CD4-positive, CD25-positive, alpha-beta regulatory T cell (primary cell): ENCODE data around the gene PRDM16. TPM values are rescaled to one million over a fixed set of nuclear protein-coding genes. Genes with fewer than 3 reads are reported as not detected.

ENCODE experiments used
- ATAC-seq, 2 donors: fragments of 150-1000 bp; cut with Tn5 transposase; one replicate each; pipeline ENCODE4 v1.10.0; 2021; ENCODE audit warnings: low read depth in 2 of 2, moderate number of reproducible peaks in 2 of 2, moderate library complexity in 1 of 2
- DNase-seq, 3 donors: peaks; one replicate each; pipeline versions ENCODE4 v3.0.0 to v3.0.0-alpha.2; 2012 to 2022; ENCODE audit warnings: mixed read lengths in 1 of 3
- H3K27ac ChIP-seq: one replicate; pipeline ENCODE4 v1.7.0; 2013; ENCODE audit warnings: mild to moderate bottlenecking, low read length; ENCODE audit not compliant: insufficient read depth, poor library complexity, severe bottlenecking
- H3K27me3 ChIP-seq: one replicate; pipeline ENCODE4 v1.7.0; 2013; ENCODE audit warnings: low read length; ENCODE audit not compliant: control insufficient read depth, insufficient read depth
- H3K36me3 ChIP-seq: one replicate; pipeline ENCODE4 v1.7.0; 2013; ENCODE audit warnings: mild to moderate bottlenecking, low read length, moderate library complexity; ENCODE audit not compliant: control insufficient read depth, insufficient read depth
- H3K4me1 ChIP-seq: 2 replicates; pipeline ENCODE4 v1.7.0; 2013; ENCODE audit warnings: mild to moderate bottlenecking, low read length; ENCODE audit not compliant: insufficient read depth, control insufficient read depth, poor library complexity, severe bottlenecking
- H3K4me3 ChIP-seq: one replicate; pipeline ENCODE4 v1.7.0; 2013; ENCODE audit warnings: low read depth, mild to moderate bottlenecking, low read length, moderate library complexity
- H3K9me3 ChIP-seq, 2 experiments: 1 replicate in 1 of 2; 2 replicates in 1 of 2; pipeline ENCODE4 v1.7.0; 2013; ENCODE audit warnings: low read length in 2 of 2, mild to moderate bottlenecking in 1 of 2, moderate library complexity in 1 of 2; ENCODE audit not compliant: control insufficient read depth in 2 of 2
- H3K27ac Mint-ChIP-seq, 3 donors: one replicate each; pipeline ENCODE4 v1.8.0; 2020 to 2022; ENCODE audit warnings: mild to moderate bottlenecking in 3 of 3, mixed read lengths in 3 of 3, moderate library complexity in 2 of 3
- H3K27me3 Mint-ChIP-seq: one replicate; pipeline ENCODE4 v1.8.0; 2022; ENCODE audit warnings: mild to moderate bottlenecking, mixed read lengths
- H3K36me3 Mint-ChIP-seq: one replicate; pipeline ENCODE4 v1.8.0; 2020; ENCODE audit warnings: mixed read lengths
- H3K4me1 Mint-ChIP-seq, 4 donors: one replicate each; pipeline ENCODE4 v1.8.0; 2020 to 2022; ENCODE audit warnings: mixed read lengths in 4 of 4, mild to moderate bottlenecking in 1 of 4
- H3K4me3 Mint-ChIP-seq, 4 donors: one replicate each; pipeline ENCODE4 v1.8.0; 2020 to 2022; ENCODE audit warnings: mild to moderate bottlenecking in 4 of 4, mixed read lengths in 4 of 4, moderate library complexity in 3 of 4
- H3K9me3 Mint-ChIP-seq, 7 donors: one replicate each; pipeline ENCODE4 v1.8.0; 2020 to 2022; ENCODE audit warnings: mixed read lengths in 7 of 7, mild to moderate bottlenecking in 3 of 7, moderate library complexity in 2 of 7
- polyA plus RNA-seq, 4 donors: library from polyadenylated mRNA; unstranded; fragments of 300-500 nt; fragmentation: Illumina TruSeq; gene quantifications; one replicate each; pipeline ENCODE4 v1.2.3, GENCODE V29; 2021
- total RNA-seq: library from RNA; stranded (reverse); gene quantifications from one replicate; pipeline ENCODE4 v1.2.3, GENCODE V29; 2022

Gene PRDM16
- total and polyA plus RNA-seq, 5 donors from 2014 or later, result 0.27 TPM; not detected in 4

DNA sequence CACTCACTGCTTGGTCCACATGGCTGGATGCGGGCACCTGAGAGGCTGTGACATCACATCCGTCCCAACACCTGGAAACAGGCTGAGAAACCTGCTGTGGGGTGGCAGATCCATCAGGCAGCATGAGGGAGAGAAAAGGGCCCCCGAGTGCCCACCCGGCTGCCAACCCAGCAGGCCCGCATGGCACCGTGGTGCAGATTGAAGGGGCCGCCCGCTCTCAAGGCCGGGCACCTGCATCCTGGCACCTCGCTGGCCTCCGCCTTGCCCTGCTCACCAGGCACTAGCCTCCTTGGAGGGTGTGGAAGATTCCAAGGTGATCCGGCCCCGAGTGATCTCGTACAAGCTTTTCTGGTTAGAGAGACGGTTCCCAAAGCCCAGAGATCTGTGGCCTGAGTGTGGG is 110.5 kb downstream of the PRDM16 start:
- H3K27me3 Mint-ChIP-seq, result peaks cover 4% of the 10 kb centered on the region
- no peak for ATAC-seq
- Histone ChIP-seq H3K4me1 (no peaks in the 10 kb centered on the region), H3K27me3 (no peaks in the 10 kb centered on the region), H3K4me3 (no peak overlapping the region), H3K9me3 (no peaks in the 10 kb centered on the region), H3K36me3 (no peaks in the 10 kb centered on the region), H3K27ac (no peak overlapping the region)
- H3K4me1 Mint-ChIP-seq, result no peaks in the 10 kb centered on the region
- H3K4me3 Mint-ChIP-seq, result no peak overlapping the region
- no peaks in the 10 kb centered on the region for H3K36me3 Mint-ChIP-seq
- no peak overlapping the region for H3K27ac Mint-ChIP-seq
- DNase-seq, result no peak
- H3K9me3 Mint-ChIP-seq, result no peaks in the 10 kb centered on the region

DNA sequence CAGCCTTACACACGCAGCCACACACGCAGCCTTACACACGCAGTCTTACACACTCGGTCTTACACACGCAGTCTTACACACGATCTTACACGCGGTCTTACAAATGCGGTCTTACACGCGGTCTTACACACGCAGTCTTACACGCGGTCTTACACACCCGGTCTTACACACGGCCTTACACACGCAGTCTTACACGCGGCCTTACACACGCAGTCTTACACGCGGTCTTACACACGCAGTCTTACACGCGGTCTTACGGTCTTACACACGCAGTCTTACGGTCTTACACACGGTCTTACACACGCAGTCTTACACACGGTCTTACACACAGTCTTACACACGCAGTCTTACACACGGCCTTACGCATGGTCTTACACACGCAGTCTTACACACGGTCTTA is 111.9 kb downstream of the PRDM16 start:
- H3K9me3 Mint-ChIP-seq, result no peaks in the 10 kb centered on the region
- Histone ChIP-seq H3K4me3 (no peak overlapping the region), H3K4me1 (no peaks in the 10 kb centered on the region), H3K36me3 (no peaks in the 10 kb centered on the region), H3K27me3 (no peaks in the 10 kb centered on the region), H3K27ac (no peak overlapping the region), H3K9me3 (no peaks in the 10 kb centered on the region)
- H3K36me3 Mint-ChIP-seq, result no peaks in the 10 kb centered on the region
- DNase-seq, result no peak
- no peak for ATAC-seq
- no peak overlapping the region for H3K27ac Mint-ChIP-seq
- H3K4me1 Mint-ChIP-seq, result peaks cover 0 to 2% (median 0%) of the 10 kb centered on the region in 4 donors
- H3K4me3 Mint-ChIP-seq, result no peak overlapping the region
- H3K27me3 Mint-ChIP-seq, result peaks cover 4% of the 10 kb centered on the region

DNA sequence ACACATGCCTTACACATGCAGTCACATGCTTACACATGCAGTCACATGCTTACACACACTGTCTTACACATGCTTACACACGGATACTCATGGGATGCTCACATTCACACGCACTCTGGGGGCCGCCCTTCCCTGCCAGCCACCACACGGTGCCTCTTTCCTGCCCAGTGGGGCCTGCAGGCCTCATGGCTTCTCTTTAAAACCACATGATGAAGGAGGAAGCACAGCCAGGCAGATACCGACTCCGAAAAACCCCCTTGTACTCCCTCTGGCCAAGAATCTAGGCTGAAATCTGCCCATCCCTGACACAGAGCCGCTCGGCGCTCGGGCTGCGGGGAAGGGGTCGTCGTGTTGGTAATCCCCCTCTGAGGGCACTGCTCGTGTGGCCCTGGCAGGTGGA is 113.0 kb downstream of the PRDM16 start:
- H3K9me3 Mint-ChIP-seq, result no peaks in the 10 kb centered on the region

DNA sequence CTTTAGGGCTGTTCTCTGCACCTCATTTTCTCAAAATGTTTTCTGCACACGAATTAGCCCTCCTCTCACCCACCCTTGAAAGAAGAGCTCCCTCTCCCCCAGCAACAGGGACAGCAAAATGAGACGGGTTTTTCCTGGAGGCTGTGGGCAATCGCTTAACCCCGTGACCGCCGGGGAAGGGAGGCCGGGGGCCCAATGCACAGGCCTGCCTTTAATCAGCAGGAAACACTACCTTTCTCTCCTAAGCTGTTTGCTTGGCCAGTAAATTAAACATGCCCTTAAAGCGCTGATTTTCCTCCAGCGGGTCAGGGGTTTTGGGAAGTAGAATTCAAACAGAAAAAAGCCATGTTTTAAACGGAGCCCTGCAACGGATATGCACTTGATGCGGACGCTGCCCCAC is 114.4 kb downstream of the PRDM16 start:
- no peak overlapping the region for H3K27ac ChIP-seq
- no peak overlapping the region for H3K4me3 ChIP-seq
- no peaks in the 10 kb centered on the region for H3K27me3 ChIP-seq
- DNase-seq, result no peak
- Mint-ChIP-seq H3K27me3 (peaks cover 4% of the 10 kb centered on the region), H3K36me3 (no peaks in the 10 kb centered on the region), H3K4me1 (peaks cover 0 to 2% (median 0%) of the 10 kb centered on the region in 4 donors), H3K27ac (no peak overlapping the region), H3K9me3 (no peaks in the 10 kb centered on the region), H3K4me3 (no peak overlapping the region)
- no peaks in the 10 kb centered on the region for H3K4me1 ChIP-seq
- no peaks in the 10 kb centered on the region for H3K9me3 ChIP-seq
- ATAC-seq, result no peak
- H3K36me3 ChIP-seq, result no peaks in the 10 kb centered on the region

More for the DNA sequence above, 113.0 kb downstream of the PRDM16 start:
- H3K27ac ChIP-seq, result no peak overlapping the region
- H3K9me3 ChIP-seq, result no peaks in the 10 kb centered on the region
- DNase-seq (no peak), ATAC-seq (no peak)
- Mint-ChIP-seq H3K27me3 (peaks cover 4% of the 10 kb centered on the region), H3K4me1 (peaks cover 0 to 2% (median 0%) of the 10 kb centered on the region in 4 donors), H3K4me3 (no peak overlapping the region), H3K27ac (no peak overlapping the region), H3K36me3 (no peaks in the 10 kb centered on the region)
- no peaks in the 10 kb centered on the region for H3K27me3 ChIP-seq
- H3K4me3 ChIP-seq, result no peak overlapping the region
- H3K4me1 ChIP-seq, result no peaks in the 10 kb centered on the region
- H3K36me3 ChIP-seq, result no peaks in the 10 kb centered on the region

DNA sequence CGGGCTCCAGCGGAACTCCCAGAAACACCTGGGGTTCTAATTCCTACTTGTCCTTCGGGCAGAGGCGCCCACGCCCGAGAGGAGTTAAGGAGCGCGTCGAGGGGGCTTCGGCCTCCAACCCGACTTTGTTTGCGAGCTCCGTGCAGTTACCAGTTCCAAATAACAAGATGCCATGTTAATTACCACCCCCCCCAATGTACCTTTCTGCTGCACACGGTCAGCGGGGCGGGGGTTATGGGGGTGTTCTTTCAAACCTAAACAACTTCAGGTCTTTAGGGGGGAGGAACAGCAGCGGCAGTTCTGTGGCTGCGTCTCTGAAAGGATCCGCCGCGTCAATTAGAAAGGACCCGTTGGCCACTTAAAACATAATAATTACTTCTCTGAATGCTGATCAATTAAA is 114.8 kb downstream of the PRDM16 start:
- Mint-ChIP-seq H3K27me3 (peaks cover 4% of the 10 kb centered on the region), H3K9me3 (no peaks in the 10 kb centered on the region), H3K27ac (no peak overlapping the region), H3K4me1 (peaks cover 0 to 2% (median 0%) of the 10 kb centered on the region in 4 donors), H3K4me3 (no peak overlapping the region), H3K36me3 (no peaks in the 10 kb centered on the region)
- Histone ChIP-seq H3K4me3 (no peak overlapping the region), H3K4me1 (no peaks in the 10 kb centered on the region), H3K36me3 (no peaks in the 10 kb centered on the region), H3K27me3 (no peaks in the 10 kb centered on the region), H3K27ac (no peak overlapping the region), H3K9me3 (no peaks in the 10 kb centered on the region)
- DNase-seq (no peak), ATAC-seq (no peak)

DNA sequence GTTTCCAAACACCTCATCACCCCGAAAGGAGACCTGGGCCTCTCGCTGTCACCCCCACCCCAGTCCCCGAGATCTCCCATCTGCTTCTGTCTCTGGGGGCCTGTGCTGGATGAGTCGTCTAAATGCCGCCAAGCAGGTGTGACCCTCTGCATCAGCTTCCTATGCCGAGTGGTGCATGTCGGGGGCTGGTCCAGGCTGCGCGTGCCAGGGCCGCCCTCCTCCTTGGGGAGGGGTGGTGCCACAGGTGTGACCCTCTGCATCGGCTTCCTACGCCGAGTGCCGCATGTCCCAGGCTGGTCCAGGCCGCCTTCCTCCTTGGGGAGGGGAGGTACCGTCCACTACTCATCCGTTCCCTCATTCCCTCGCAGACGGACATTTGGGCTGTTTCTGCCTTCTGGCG is 115.7 kb downstream of the PRDM16 start:
- no peak overlapping the region for H3K4me3 ChIP-seq
- no peaks in the 10 kb centered on the region for H3K9me3 ChIP-seq
- DNase-seq (no peak), ATAC-seq (no peak)
- Mint-ChIP-seq H3K27ac (no peak overlapping the region), H3K4me3 (no peak overlapping the region), H3K27me3 (peaks cover 3% of the 10 kb centered on the region), H3K4me1 (peaks cover 0 to 2% (median 0%) of the 10 kb centered on the region in 4 donors), H3K9me3 (no peaks in the 10 kb centered on the region), H3K36me3 (no peaks in the 10 kb centered on the region)
- no peak overlapping the region for H3K27ac ChIP-seq
- H3K36me3 ChIP-seq, result no peaks in the 10 kb centered on the region
- H3K4me1 ChIP-seq, result no peaks in the 10 kb centered on the region
- H3K27me3 ChIP-seq, result no peaks in the 10 kb centered on the region

DNA sequence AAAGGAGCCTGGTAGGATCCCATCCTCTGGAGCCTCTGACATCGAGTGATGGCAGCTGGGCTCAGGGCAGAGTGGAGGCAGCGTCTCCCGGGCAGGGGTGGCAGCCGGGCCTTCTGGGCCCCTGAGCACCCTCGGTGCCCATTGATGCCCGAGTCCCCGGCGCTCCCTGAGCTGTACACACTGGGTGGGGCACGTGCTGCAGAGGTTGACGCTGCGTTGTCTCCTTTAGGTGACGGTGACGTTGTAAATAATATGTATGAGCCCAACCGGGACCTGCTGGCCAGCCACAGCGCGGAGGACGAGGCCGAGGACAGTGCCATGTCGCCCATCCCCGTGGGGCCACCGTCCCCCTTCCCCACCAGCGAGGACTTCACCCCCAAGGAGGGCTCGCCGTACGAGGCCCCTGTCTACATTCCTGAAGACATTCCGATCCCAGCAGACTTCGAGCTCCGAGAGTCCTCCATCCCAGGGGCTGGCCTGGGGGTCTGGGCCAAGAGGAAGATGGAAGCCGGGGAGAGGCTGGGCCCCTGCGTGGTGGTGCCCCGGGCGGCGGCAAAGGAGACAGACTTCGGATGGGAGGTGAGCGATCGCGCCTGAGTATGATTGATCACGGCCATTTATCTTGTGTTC is 117.0 kb downstream of the PRDM16 start:
- no peaks in the 10 kb centered on the region for H3K36me3 Mint-ChIP-seq
- no peak for ATAC-seq
- H3K9me3 ChIP-seq, result no peaks in the 10 kb centered on the region
- no peak overlapping the region for H3K27ac ChIP-seq
- H3K4me1 ChIP-seq, result no peaks in the 10 kb centered on the region
- DNase-seq, result no peak
- H3K27me3 ChIP-seq, result no peaks in the 10 kb centered on the region
- H3K4me3 Mint-ChIP-seq, result no peak overlapping the region
- H3K4me3 ChIP-seq, result no peak overlapping the region
- H3K27me3 Mint-ChIP-seq, result peaks cover under 1% of the 10 kb centered on the region
- H3K4me1 Mint-ChIP-seq, result peaks cover 0 to 2% (median 0%) of the 10 kb centered on the region in 4 donors
- no peaks in the 10 kb centered on the region for H3K36me3 ChIP-seq
- no peak overlapping the region for H3K27ac Mint-ChIP-seq
- no peaks in the 10 kb centered on the region for H3K9me3 Mint-ChIP-seq

DNA sequence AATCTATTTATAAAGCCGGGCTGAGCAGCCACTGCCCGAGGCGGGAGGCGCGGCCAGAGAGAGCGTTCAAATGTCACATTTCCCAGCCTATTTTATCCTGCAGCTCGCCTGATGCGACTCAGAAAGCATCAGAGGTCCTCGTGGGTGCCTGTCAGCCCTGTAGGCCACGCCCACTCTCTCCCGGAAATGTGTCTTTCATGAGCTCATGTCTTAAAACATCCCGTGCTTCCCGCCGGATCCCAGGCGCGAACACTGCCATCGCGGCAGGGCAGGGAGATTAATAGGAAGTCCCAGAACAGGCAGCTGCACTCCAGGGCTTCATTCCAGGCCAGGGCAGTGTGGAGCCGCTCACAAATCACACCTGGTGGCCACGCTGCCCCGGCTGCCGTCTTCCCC is 117.5 kb downstream of the PRDM16 start:
- Mint-ChIP-seq H3K9me3 (no peaks in the 10 kb centered on the region), H3K27ac (no peak overlapping the region), H3K27me3 (peaks cover 4% of the 10 kb centered on the region), H3K4me1 (peaks cover 0 to 2% (median 0%) of the 10 kb centered on the region in 4 donors), H3K36me3 (no peaks in the 10 kb centered on the region), H3K4me3 (no peak overlapping the region)
- no peak for ATAC-seq
- Histone ChIP-seq H3K9me3 (no peaks in the 10 kb centered on the region), H3K36me3 (no peaks in the 10 kb centered on the region), H3K4me3 (no peak overlapping the region), H3K27me3 (no peaks in the 10 kb centered on the region), H3K4me1 (no peaks in the 10 kb centered on the region), H3K27ac (no peak overlapping the region)
- no peak for DNase-seq
